Measurements from ENCODE around the gene JPH4. TPM values are rescaled to one million over a fixed set of nuclear protein-coding genes. Genes with fewer than 3 reads are reported as not detected.
"Not testable (repeated sequence)": the region's sequence is repeated elsewhere in the genome, so short reads cannot be mapped to it uniquely, and the experiment has no call there.

JPH4 gene
- polyA plus RNA-seq, 1 of the 3 experiments (the other 2 are of a cell fraction) = 8.7 TPM

GRCh38 chr14:23588884-23589598 lies 10.5 kb upstream of the JPH4 start (continued):
- TF ChIP-seq EP300 (IDR thresholded peaks at IDR 0.05; ENCODE audit: borderline replicate concordance in 1 of 2, low read depth in 1 of 2, low read length in 1 of 2) = peak in 1 of 2 experiments; percentile 83; a peak in 2 of 4 replicates
- TF ChIP-seq FOXJ3 (CRISPR knock-in tag; IDR thresholded peaks at IDR 0.05) = no peak; the same call in 1 of the 2 replicates
- no peak for TF ChIP-seq TEAD4 (IDR thresholded peaks at IDR 0.05; ENCODE audit: borderline replicate concordance, insufficient read depth)
- TF ChIP-seq EZH2phosphoT487 (IDR thresholded peaks at IDR 0.05; ENCODE audit: borderline replicate concordance, low read depth) = no peak
- TF ChIP-seq SMC3 (IDR thresholded peaks at IDR 0.05; ENCODE audit: low read depth, low read length) = peak; percentile 89
- no peak for TF ChIP-seq FOXM1 (IDR thresholded peaks at IDR 0.05; ENCODE audit: low read depth)
- TF ChIP-seq MXI1 (IDR thresholded peaks at IDR 0.05; ENCODE audit: low read depth, low read length) = peak; percentile 66
- no peak for TF ChIP-seq CHD2 (IDR thresholded peaks at IDR 0.05; ENCODE audit: low read length, partially characterized antibody)
- no peak for TF ChIP-seq TAF1 (IDR thresholded peaks at IDR 0.05; ENCODE audit: borderline replicate concordance, low read depth, low read length)
- TF ChIP-seq GABPA (IDR thresholded peaks at IDR 0.05; ENCODE audit: low read depth) = no peak
- peak; percentile 23; the same call in 1 of the 2 replicates for TF ChIP-seq TCF12 (IDR thresholded peaks at IDR 0.05)
- peak; percentile 68 for TF ChIP-seq MAX (IDR thresholded peaks at IDR 0.05; ENCODE audit: low read depth)

GRCh38 chr14:23584527-23585203 lies 6.1 kb upstream of the JPH4 start:
- H3K4me2 ChIP-seq; H3K9ac ChIP-seq; POLR2A ChIA-PET; H3K9me2 ChIP-seq; H3K27ac ChIP-seq (ENCODE audit: low read depth in 2 of 2, low read length in 1 of 2); H2AFZ ChIP-seq (ENCODE audit: low read depth); DNase-seq; H3K79me2 ChIP-seq (ENCODE audit: insufficient read depth); H3K36me3 ChIP-seq (replicated peaks in 1 of 2; ENCODE audit: control insufficient read depth in 1 of 2, insufficient read depth in 2 of 2, low read length in 1 of 2); H4K20me1 ChIP-seq (ENCODE audit: insufficient read depth); H3K4me3 ChIP-seq (ENCODE audit: low read depth in 2 of 2, low read length in 1 of 2); H3K27me3 ChIP-seq (ENCODE audit: insufficient read depth); H3K9me3 ChIP-seq; CTCF ChIA-PET; H3F3A ChIP-seq (replicated peaks; ENCODE audit: insufficient read depth): not testable (repeated sequence)
- H3K4me1 ChIP-seq (ENCODE audit: control insufficient read depth in 1 of 2, insufficient read depth in 2 of 2, low read depth in 1 of 2, low read length in 1 of 2) = peaks cover 6 to 11% of the 10 kb centered on the region in 2 experiments; a peak in 3 of 4 replicates
- WGBS (ENCODE audit: low lambda C conversion rate) = 82% methylated on average over 11 of the region's 26 CpGs

- CTCF ChIA-PET, POLR2A ChIA-PET: not testable (repeated sequence)
- WGBS (ENCODE audit: low lambda C conversion rate) = 79% methylated on average over 25 of the region's 25 CpGs
Observed at GRCh38 chr14:23583761-23584526, 5.4 kb upstream of the JPH4 start.

More at GRCh38 chr14:23583761-23584526, 5.4 kb upstream of the JPH4 start:
- not testable (repeated sequence) for H3K27ac ChIP-seq (ENCODE audit: low read depth in 2 of 2, low read length in 1 of 2); H3K9me3 ChIP-seq; H3F3A ChIP-seq (replicated peaks; ENCODE audit: insufficient read depth); H3K9ac ChIP-seq; H3K9me2 ChIP-seq; H3K4me3 ChIP-seq (ENCODE audit: low read depth in 2 of 2, low read length in 1 of 2); DNase-seq; H3K36me3 ChIP-seq (replicated peaks in 1 of 2; ENCODE audit: control insufficient read depth in 1 of 2, insufficient read depth in 2 of 2, low read length in 1 of 2); H2AFZ ChIP-seq (ENCODE audit: low read depth); H4K20me1 ChIP-seq (ENCODE audit: insufficient read depth); H3K79me2 ChIP-seq (ENCODE audit: insufficient read depth); H3K27me3 ChIP-seq (ENCODE audit: insufficient read depth); H3K4me2 ChIP-seq
- peaks cover 0 to 12% of the 10 kb centered on the region in 2 experiments; a peak in 1 of 4 replicates for H3K4me1 ChIP-seq (ENCODE audit: control insufficient read depth in 1 of 2, insufficient read depth in 2 of 2, low read depth in 1 of 2, low read length in 1 of 2)
